Retinal pigment epithelial cell (primary cell): ENCODE measurements around the gene RREB1.

Source experiments
- DNase-seq: peaks from one replicate; pipeline ENCODE4 v3.0.0-alpha.2; 2010; ENCODE audit warnings: low read depth
- H3K4me3 ChIP-seq: 2 replicates; pipeline ENCODE4 v1.5.1; 2011; ENCODE audit warnings: mild to moderate bottlenecking, low read length, control low read depth, moderate library complexity
- CTCF ChIP-seq: conservative IDR thresholded peaks from 2 replicates; pipeline ENCODE4 v1.5.1; 2011; ENCODE audit warnings: low read depth, low read length, control low read depth, inconsistent platforms

Gene RREB1

GRCh38 chr6:7249946-7250643 is 142.3 kb downstream of the RREB1 start:
- no peak for DNase-seq
- H3K4me3 ChIP-seq, result no peak overlapping the region
- TF ChIP-seq CTCF, result no peak

- TF ChIP-seq CTCF, result no peak
- H3K4me3 ChIP-seq, result no peak overlapping the region
- DNase-seq, result no peak
These were observed 143.1 kb downstream of the RREB1 start for GRCh38 chr6:7250812-7251211.

GRCh38 chr6:7251646-7252260 is 144.0 kb downstream of the RREB1 start:
- DNase-seq, result no peak
- TF ChIP-seq CTCF, result no peak
- no peak overlapping the region for H3K4me3 ChIP-seq

- TF ChIP-seq CTCF, result no peak
- no peak overlapping the region for H3K4me3 ChIP-seq
- DNase-seq, result no peak
These were observed 144.6 kb downstream of the RREB1 start for GRCh38 chr6:7252390-7252789.

GRCh38 chr6:7254980-7255835 is 147.4 kb downstream of the RREB1 start:
- TF ChIP-seq CTCF, result no peak
- DNase-seq, result no peak
- no peak overlapping the region for H3K4me3 ChIP-seq

GRCh38 chr6:7255918-7256317 is 148.2 kb downstream of the RREB1 start:
- DNase-seq, result no peak
- TF ChIP-seq CTCF, result no peak
- H3K4me3 ChIP-seq, result no peak overlapping the region
